Measurements from ENCODE around the gene FBXO48.

The FBXO48 gene

DNA sequence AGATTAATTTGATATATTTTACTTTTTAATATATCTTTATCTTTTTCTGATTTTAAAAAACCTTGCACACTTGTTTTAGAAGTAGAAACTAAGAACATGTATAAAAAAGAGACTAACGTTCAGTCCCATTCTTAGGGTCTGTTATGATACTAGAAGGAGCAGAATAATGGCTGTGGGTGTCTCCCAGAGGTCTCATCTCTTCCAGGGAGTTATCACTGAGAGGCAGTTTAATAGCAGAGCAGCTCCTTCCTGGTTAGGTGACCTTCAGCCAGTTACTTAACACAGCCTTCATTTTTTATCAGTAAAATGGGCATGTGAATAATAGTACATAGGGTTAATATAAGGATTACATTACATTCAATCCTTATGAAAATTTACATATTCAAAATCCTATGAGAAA, 40.6 kb downstream of the FBXO48 start:
- DNase-seq (ENCODE audit: extremely low spot score) = no peak
- ChIA-PET CTCF (interaction anchor here (1.1 kb wide), 1 partner anchor 14 kb away, joined by 4 read pairs; no protein-coding TSS in a partner anchor), POLR2A (no interaction called here)
- TF ChIP-seq FOXM1 (IDR thresholded peaks at IDR 0.05; ENCODE audit: borderline replicate concordance) = no peak
- no peak for TF ChIP-seq FOXA1 (IDR thresholded peaks at IDR 0.05)
- TF ChIP-seq CTBP1 (IDR thresholded peaks at IDR 0.05; ENCODE audit: borderline replicate concordance) = no peak
- TF ChIP-seq, protein P1, sequence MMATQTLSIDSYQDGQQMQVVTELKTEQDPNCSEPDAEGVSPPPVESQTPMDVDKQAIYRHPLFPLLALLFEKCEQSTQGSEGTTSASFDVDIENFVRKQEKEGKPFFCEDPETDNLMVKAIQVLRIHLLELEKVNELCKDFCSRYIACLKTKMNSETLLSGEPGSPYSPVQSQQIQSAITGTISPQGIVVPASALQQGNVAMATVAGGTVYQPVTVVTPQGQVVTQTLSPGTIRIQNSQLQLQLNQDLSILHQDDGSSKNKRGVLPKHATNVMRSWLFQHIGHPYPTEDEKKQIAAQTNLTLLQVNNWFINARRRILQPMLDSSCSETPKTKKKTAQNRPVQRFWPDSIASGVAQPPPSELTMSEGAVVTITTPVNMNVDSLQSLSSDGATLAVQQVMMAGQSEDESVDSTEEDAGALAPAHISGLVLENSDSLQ (IDR thresholded peaks at IDR 0.05) = no peak
- no peak for TF ChIP-seq BHLHE40 (IDR thresholded peaks at IDR 0.05; ENCODE audit: borderline replicate concordance)
- TF ChIP-seq TARDBP (IDR thresholded peaks at IDR 0.05) = no peak
- no peak for TF ChIP-seq SP1 (IDR thresholded peaks at IDR 0.05)
- TF ChIP-seq ARNT (IDR thresholded peaks at IDR 0.05) = no peak
- TF ChIP-seq HDGF (IDR thresholded peaks at IDR 0.05; ENCODE audit: borderline replicate concordance) = no peak
- no peak for TF ChIP-seq ZNF384 (IDR thresholded peaks at IDR 0.05)
- TF ChIP-seq FOXK2 (IDR thresholded peaks at IDR 0.05) = no peak
- no peak for TF ChIP-seq ELF4 (IDR thresholded peaks at IDR 0.05)
- TF ChIP-seq LEF1 (IDR thresholded peaks at IDR 0.05; ENCODE audit: borderline replicate concordance) = no peak
- no peak for TF ChIP-seq L3MBTL2 (conservative IDR thresholded peaks at IDR 0.05)
- TF ChIP-seq NFRKB (IDR thresholded peaks at IDR 0.05) = no peak
- TF ChIP-seq SUZ12 (IDR thresholded peaks at IDR 0.05) = no peak

DNA sequence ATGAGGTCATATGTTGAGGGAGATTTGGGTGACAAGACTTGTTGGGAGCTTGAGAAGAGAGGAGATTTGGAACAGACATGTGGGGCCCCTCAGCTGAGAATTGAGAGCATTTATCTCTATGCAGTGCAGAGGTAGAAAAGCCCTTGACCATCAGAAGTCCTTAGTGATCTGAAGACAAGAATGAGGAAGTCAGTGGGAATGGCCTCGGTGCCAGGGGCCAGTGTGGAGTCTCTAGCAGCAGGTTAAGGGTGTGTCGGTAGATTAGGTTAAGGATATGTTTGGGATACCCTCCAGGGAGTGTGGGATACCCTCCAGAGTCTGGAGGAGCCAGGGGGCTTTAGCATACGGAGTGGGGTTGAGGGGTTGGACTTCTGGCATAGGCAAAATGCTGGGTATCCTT, 41.6 kb downstream of the FBXO48 start:
- CTCF ChIA-PET = no interaction called here
- TF ChIP-seq SP1 (IDR thresholded peaks at IDR 0.05) (no peak), HDGF (IDR thresholded peaks at IDR 0.05; ENCODE audit: borderline replicate concordance) (no peak), NFRKB (IDR thresholded peaks at IDR 0.05) (no peak), ELF4 (IDR thresholded peaks at IDR 0.05) (no peak), FOXK2 (IDR thresholded peaks at IDR 0.05) (no peak), ZNF384 (IDR thresholded peaks at IDR 0.05) (no peak), ARNT (IDR thresholded peaks at IDR 0.05) (no peak), LEF1 (IDR thresholded peaks at IDR 0.05; ENCODE audit: borderline replicate concordance) (no peak), BHLHE40 (IDR thresholded peaks at IDR 0.05; ENCODE audit: borderline replicate concordance) (no peak), TARDBP (IDR thresholded peaks at IDR 0.05) (no peak), SUZ12 (IDR thresholded peaks at IDR 0.05) (no peak), FOXM1 (IDR thresholded peaks at IDR 0.05; ENCODE audit: borderline replicate concordance) (no peak)
- TF ChIP-seq, protein P1 (IDR thresholded peaks at IDR 0.05) = no peak
- no peak for DNase-seq (ENCODE audit: extremely low spot score)
- POLR2A ChIA-PET = no interaction called here

DNA sequence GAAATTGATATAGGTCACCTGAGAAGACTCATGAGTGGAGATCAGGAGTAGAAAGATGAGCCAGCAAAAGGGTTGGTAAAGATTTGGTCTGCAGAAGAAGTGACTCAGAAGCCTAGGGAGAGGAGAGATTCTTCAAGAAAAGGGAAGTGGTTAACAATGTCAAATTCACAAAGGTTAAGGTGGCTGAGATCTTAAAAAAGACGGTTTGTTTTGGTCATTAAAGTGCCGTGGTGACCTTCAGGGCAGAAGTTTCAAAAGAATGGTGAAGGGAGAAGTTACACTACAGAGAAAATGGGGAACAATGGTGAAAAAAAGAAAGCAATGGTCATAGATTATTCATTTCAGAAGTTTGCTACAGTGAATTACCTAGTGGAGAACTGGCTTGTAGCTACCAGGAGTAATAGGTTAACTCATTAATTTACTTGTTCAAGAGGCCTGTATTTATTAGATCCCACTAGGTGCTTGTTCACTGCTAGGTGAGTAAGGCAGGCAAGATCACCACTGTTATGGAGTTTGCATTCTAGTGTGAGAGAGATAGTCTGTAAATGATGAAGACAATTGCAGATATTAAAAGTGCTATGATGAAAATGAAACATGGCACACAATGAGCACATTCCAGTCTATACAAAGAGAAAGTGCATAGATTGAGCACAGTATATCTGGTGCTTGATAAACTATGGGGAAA, 43.0 kb downstream of the FBXO48 start:
- POLR2A ChIA-PET = no interaction called here
- no peak for DNase-seq (ENCODE audit: extremely low spot score)
- TF ChIP-seq ELF4 (IDR thresholded peaks at IDR 0.05) (no peak), FOXK2 (IDR thresholded peaks at IDR 0.05) (no peak), CTBP1 (IDR thresholded peaks at IDR 0.05; ENCODE audit: borderline replicate concordance) (no peak), BHLHE40 (IDR thresholded peaks at IDR 0.05; ENCODE audit: borderline replicate concordance) (no peak), SUZ12 (IDR thresholded peaks at IDR 0.05) (no peak), ARNT (IDR thresholded peaks at IDR 0.05) (no peak), LEF1 (IDR thresholded peaks at IDR 0.05; ENCODE audit: borderline replicate concordance) (no peak)
- CTCF ChIA-PET = no interaction called here

DNA sequence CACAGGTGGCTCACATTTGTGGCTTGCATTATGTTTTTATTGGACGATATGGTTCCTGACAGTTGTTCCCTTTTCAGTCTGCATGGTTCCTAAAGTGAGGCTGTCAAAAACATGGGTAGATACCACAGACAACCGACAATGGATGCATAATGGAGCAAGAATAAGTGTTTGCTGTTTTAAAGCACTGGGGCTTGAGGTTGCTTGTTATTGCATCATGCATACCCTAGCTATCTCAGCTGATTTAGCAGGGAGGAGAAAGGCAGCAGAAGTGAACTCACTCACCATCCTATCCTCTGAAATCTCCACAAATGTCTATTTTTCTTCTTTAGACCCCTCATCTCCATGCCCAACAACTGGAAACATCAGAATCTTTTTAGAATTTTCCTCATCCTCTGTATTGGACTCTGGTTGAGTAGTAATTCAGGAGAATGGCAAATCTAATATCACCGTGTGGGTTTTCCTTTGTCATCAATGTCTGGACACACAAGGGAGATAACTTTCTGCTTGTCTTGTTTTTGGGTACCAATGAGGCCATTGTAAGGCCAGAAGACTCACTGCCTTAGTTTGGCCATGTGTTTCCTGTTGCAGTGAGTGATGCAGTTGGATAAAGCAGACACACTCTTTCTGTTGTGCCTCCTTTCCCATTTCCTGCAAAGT, 46.7 kb downstream of the FBXO48 start:
- CTCF ChIA-PET = no interaction called here
- POLR2A ChIA-PET = no interaction called here
- no peak for DNase-seq (ENCODE audit: extremely low spot score)

DNA sequence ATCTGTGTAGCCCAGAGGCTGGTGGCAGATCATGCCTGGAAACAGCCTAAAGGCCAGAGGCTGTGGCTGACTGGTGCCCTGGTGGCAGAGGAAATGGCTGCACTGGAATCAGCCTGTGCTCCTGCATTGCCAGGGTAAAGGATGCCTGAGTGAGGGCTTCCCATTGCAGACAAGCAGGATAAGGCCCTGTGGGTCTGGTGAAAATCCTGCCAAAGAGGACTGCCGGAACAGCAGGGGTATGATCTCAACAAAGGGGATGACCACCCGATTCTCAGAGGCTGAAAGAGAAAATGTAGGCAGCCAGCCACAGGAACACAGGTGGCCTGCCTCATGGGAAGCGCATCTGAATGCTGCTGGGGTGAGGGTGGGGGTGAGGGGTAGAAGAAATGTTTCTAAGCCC, 48.2 kb downstream of the FBXO48 start:
- ChIA-PET CTCF (no interaction called here), POLR2A (no interaction called here)
- no peak for DNase-seq (ENCODE audit: extremely low spot score)
- TF ChIP-seq FOXM1 (IDR thresholded peaks at IDR 0.05; ENCODE audit: borderline replicate concordance) (no peak), L3MBTL2 (conservative IDR thresholded peaks at IDR 0.05) (no peak), ZNF384 (IDR thresholded peaks at IDR 0.05) (no peak), HDGF (IDR thresholded peaks at IDR 0.05; ENCODE audit: borderline replicate concordance) (no peak)

More for the DNA sequence above, 46.7 kb downstream of the FBXO48 start:
- TF ChIP-seq HDGF (IDR thresholded peaks at IDR 0.05; ENCODE audit: borderline replicate concordance) (no peak), FOXK2 (IDR thresholded peaks at IDR 0.05) (no peak), TARDBP (IDR thresholded peaks at IDR 0.05) (no peak), LEF1 (IDR thresholded peaks at IDR 0.05; ENCODE audit: borderline replicate concordance) (no peak), BHLHE40 (IDR thresholded peaks at IDR 0.05; ENCODE audit: borderline replicate concordance) (no peak), ELF4 (IDR thresholded peaks at IDR 0.05) (no peak), CTBP1 (IDR thresholded peaks at IDR 0.05; ENCODE audit: borderline replicate concordance) (no peak), NFRKB (IDR thresholded peaks at IDR 0.05) (no peak), FOXA1 (IDR thresholded peaks at IDR 0.05) (no peak), ZNF384 (IDR thresholded peaks at IDR 0.05) (no peak), FOXM1 (IDR thresholded peaks at IDR 0.05; ENCODE audit: borderline replicate concordance) (no peak)
- TF ChIP-seq, protein P1 (IDR thresholded peaks at IDR 0.05) = no peak

DNA sequence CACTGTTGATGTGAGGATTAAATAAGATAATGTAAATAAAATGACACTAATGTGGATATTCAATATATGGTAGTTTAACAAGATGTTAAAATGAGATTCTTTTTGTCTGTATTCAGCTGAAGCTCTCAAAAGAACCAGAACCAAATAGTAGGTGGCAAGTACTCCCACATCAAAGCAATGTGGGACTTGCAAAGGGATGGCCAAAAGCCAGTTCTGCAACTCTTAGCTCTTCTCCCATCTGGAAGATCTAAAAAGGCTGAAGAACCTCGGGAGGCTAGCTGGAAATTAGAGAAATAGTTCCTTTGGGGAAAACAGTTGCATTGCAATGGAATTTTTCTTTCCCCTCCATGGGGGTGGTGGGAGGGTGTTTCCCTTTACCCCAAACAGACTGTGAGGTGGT, 48.7 kb downstream of the FBXO48 start:
- DNase-seq (ENCODE audit: extremely low spot score) = no peak
- ChIA-PET POLR2A (no interaction called here), CTCF (no interaction called here)
- no peak for TF ChIP-seq LEF1 (IDR thresholded peaks at IDR 0.05; ENCODE audit: borderline replicate concordance)

All from HEK293T (cell line).